K562 (cell line): ENCODE results near the gene WDPCP. TPM values are rescaled to one million over a fixed set of nuclear protein-coding genes. Genes with fewer than 3 reads are reported as not detected.

Source experiments
- CBX8 ChIP-seq: fragments of 200-600 bp; sonication (generic); IDR thresholded peaks from 2 replicates; pipeline ENCODE4 v1.6.1; 2012; ENCODE audit warnings: borderline replicate concordance, mixed run types, low read depth, mild to moderate bottlenecking, moderate library complexity, mixed read lengths, low read length, control low read depth, inconsistent platforms; ENCODE audit not compliant: poor library complexity, severe bottlenecking; ENCODE audit errors: extremely low read depth
- RBM39 ChIP-seq: fragments of 200-400 bp; formaldehyde crosslinking; optimal IDR thresholded peaks from 2 replicates; pipeline ENCODE3; 2018; ENCODE audit warnings: low read depth, low read length
- polyA plus RNA-seq, 8 experiments: library from polyadenylated mRNA; depleted of rRNA in 4 of 8; stranded (reverse) in 5 of 8; unstranded in 3 of 8; fragments of >200 nt; fragmentation: Nextera tagmentation in 2 of 8; fragmentation: Illumina TruSeq in 1 of 8; extraction: Ambion mirVana in 2 of 8; extraction: Trizol in 1 of 8; gene quantifications; 2 replicates each; pipeline versions ENCODE4 v1.2.1 to v1.2.3, GENCODE V29; 2011 to 2014; ENCODE audit warnings: inconsistent platforms in 1 of 8, missing spikeins in 1 of 8
- total RNA-seq, 7 experiments: library from RNA; depleted of rRNA in 6 of 7; stranded (reverse); fragments of >200 nt in 6 of 7; fragmentation: Illumina TruSeq in 2 of 7; extraction: Trizol in 2 of 7; gene quantifications; 2 replicates each; pipeline versions ENCODE4 v1.2.1 to v1.2.3, GENCODE V29; 2011 to 2021; ENCODE audit warnings: low replicate concordance in 1 of 7
- TF ChIP-seq, protein P1 (sequence below), 2 experiments: fragments of 450-650 bp; conservative IDR thresholded peaks; 2 replicates each; pipeline ENCODE4 v1.6.1; 2017; ENCODE audit warnings: mild to moderate bottlenecking in 2 of 2, moderate library complexity in 2 of 2
- TF ChIP-seq, protein P2 (sequence below): IDR thresholded peaks from 2 replicates; pipeline ENCODE4 v1.6.1; 2014; ENCODE audit warnings: antibody characterized with exemption
- TF ChIP-seq, protein P3 (sequence below): fragments of 450-650 bp; IDR thresholded peaks from 2 replicates; pipeline ENCODE4 v1.7.1; 2018; ENCODE audit warnings: mild to moderate bottlenecking, low read depth; ENCODE audit not compliant: partially characterized antibody
- TF ChIP-seq, protein P4 (sequence below): fragments of 250-450 bp; sonication (Bioruptor Pico); IDR thresholded peaks from 2 replicates; pipeline ENCODE4 v1.5.0; 2021; ENCODE audit warnings: mild to moderate bottlenecking, borderline replicate concordance

WDPCP gene
- total and polyA plus RNA-seq, 9 of the 15 experiments (the other 6 are each of a cell fraction or from before 2014, with no cell fraction given) = 1.4 to 6.4 (median 5.5) TPM

DNA sequence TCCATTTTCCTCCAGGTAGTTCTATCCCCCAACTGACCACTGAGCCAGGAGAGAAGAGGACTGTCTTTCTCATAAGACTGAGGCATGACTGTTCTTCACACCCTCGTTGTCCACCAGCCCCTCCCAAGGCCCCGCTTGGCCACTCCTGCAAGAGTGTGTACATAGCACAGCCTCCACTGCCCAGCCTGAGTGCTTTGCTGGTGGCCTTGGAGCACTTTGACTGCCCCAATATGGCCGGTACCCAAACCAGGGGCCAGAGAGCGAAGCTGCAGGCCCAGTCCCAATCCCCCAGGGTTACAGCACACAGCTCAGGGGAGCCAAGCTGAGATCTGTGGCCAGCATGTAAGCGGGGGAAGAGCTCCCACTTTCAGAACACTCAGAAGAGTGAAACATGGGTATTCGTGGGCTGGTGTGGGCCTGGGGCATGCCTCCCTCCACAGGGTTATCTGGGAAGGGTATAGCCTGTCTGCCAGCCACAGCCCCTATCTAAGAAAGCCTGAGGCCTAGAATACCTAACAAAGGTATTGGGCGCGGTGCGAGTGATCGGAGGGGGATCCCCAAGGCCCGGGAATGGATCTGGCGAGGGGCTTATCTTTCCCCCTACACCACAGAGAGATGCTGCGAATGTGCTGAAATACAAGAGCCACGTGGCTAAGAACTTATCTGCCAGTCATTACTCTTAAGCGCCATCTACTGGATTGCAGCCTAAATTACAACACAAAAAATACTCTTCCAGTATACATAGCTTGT lies 163.8 kb downstream of the WDPCP start (continued):
- TF ChIP-seq, protein P1, sequence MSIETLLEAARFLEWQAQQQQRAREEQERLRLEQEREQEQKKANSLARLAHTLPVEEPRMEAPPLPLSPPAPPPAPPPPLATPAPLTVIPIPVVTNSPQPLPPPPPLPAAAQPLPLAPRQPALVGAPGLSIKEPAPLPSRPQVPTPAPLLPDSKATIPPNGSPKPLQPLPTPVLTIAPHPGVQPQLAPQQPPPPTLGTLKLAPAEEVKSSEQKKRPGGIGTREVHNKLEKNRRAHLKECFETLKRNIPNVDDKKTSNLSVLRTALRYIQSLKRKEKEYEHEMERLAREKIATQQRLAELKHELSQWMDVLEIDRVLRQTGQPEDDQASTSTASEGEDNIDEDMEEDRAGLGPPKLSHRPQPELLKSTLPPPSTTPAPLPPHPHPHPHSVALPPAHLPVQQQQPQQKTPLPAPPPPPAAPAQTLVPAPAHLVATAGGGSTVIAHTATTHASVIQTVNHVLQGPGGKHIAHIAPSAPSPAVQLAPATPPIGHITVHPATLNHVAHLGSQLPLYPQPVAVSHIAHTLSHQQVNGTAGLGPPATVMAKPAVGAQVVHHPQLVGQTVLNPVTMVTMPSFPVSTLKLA (conservative IDR thresholded peaks at IDR 0.05) = peak; percentile 74 to 75
- TF ChIP-seq RBM39 = no peak
- no peak for TF ChIP-seq CBX8
- TF ChIP-seq, protein P2, sequence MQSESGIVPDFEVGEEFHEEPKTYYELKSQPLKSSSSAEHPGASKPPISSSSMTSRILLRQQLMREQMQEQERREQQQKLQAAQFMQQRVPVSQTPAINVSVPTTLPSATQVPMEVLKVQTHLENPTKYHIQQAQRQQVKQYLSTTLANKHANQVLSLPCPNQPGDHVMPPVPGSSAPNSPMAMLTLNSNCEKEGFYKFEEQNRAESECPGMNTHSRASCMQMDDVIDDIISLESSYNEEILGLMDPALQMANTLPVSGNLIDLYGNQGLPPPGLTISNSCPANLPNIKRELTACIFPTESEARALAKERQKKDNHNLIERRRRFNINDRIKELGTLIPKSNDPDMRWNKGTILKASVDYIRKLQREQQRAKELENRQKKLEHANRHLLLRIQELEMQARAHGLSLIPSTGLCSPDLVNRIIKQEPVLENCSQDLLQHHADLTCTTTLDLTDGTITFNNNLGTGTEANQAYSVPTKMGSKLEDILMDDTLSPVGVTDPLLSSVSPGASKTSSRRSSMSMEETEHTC = no peak
- TF ChIP-seq, protein P3, sequence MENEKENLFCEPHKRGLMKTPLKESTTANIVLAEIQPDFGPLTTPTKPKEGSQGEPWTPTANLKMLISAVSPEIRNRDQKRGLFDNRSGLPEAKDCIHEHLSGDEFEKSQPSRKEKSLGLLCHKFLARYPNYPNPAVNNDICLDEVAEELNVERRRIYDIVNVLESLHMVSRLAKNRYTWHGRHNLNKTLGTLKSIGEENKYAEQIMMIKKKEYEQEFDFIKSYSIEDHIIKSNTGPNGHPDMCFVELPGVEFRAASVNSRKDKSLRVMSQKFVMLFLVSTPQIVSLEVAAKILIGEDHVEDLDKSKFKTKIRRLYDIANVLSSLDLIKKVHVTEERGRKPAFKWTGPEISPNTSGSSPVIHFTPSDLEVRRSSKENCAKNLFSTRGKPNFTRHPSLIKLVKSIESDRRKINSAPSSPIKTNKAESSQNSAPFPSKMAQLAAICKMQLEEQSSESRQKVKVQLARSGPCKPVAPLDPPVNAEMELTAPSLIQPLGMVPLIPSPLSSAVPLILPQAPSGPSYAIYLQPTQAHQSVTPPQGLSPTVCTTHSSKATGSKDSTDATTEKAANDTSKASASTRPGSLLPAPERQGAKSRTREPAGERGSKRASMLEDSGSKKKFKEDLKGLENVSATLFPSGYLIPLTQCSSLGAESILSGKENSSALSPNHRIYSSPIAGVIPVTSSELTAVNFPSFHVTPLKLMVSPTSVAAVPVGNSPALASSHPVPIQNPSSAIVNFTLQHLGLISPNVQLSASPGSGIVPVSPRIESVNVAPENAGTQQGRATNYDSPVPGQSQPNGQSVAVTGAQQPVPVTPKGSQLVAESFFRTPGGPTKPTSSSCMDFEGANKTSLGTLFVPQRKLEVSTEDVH = no peak
- TF ChIP-seq, protein P4, sequence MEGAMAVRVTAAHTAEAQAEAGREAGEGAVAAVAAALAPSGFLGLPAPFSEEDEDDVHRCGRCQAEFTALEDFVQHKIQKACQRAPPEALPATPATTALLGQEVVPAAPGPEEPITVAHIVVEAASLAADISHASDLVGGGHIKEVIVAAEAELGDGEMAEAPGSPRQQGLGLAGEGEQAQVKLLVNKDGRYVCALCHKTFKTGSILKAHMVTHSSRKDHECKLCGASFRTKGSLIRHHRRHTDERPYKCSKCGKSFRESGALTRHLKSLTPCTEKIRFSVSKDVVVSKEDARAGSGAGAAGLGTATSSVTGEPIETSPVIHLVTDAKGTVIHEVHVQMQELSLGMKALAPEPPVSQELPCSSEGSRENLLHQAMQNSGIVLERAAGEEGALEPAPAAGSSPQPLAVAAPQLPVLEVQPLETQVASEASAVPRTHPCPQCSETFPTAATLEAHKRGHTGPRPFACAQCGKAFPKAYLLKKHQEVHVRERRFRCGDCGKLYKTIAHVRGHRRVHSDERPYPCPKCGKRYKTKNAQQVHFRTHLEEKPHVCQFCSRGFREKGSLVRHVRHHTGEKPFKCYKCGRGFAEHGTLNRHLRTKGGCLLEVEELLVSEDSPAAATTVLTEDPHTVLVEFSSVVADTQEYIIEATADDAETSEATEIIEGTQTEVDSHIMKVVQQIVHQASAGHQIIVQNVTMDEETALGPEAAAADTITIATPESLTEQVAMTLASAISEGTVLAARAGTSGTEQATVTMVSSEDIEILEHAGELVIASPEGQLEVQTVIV (CRISPR knock-in tag) = no peak
